CD4-positive, alpha-beta memory T cell (primary cell): Measurements from ENCODE around the gene NME8. TPM values are rescaled to one million over a fixed set of nuclear protein-coding genes. Genes with fewer than 3 reads are reported as not detected.
A peak's percentile ranks its signal among the peaks of the same experiment; 100 is the strongest.

Experiments used
- CTCF ChIA-PET: fragments of 350-600 bp; sonication (Branson Sonifier 250); formaldehyde crosslinking; loops from one replicate; lab custom pipeline; 2021; ENCODE audit warnings: inconsistent platforms; ENCODE audit not compliant: partially characterized antibody; lab: Charles Lee
- POLR2A ChIA-PET: fragments of 350-600 bp; sonication (Branson Sonifier 250); formaldehyde crosslinking; loops from one replicate; lab custom pipeline; 2021; ENCODE audit not compliant: partially characterized antibody; lab: Charles Lee
- DNase-seq, 5 donors: peaks; one replicate each; pipeline versions ENCODE4 v3.0.0 to v3.0.0-alpha.2; 2020 to 2022; ENCODE audit warnings: mixed read lengths in 1 of 5
- H3K27ac ChIP-seq: one replicate; pipeline ENCODE4 v1.7.0; 2013; ENCODE audit warnings: low read depth, low read length
- H3K27me3 ChIP-seq: 2 replicates; pipeline ENCODE4 v1.7.0; 2013; ENCODE audit warnings: mild to moderate bottlenecking, low read length, moderate library complexity; ENCODE audit not compliant: insufficient read depth
- H3K36me3 ChIP-seq: 2 replicates; pipeline ENCODE4 v1.7.0; 2013; ENCODE audit warnings: mild to moderate bottlenecking, low read length, moderate library complexity; ENCODE audit not compliant: insufficient read depth
- H3K4me1 ChIP-seq: 2 replicates; pipeline ENCODE4 v1.7.0; 2013; ENCODE audit warnings: mild to moderate bottlenecking, low read length, moderate library complexity; ENCODE audit not compliant: insufficient read depth
- H3K4me3 ChIP-seq, 2 donors: one replicate each; pipeline ENCODE4 v1.7.0; 2013; ENCODE audit warnings: low read length in 2 of 2, mild to moderate bottlenecking in 1 of 2
- H3K9me3 ChIP-seq, 2 donors: one replicate each; pipeline ENCODE4 v1.7.0; 2013; ENCODE audit warnings: low read length in 2 of 2, control low read depth in 1 of 2; ENCODE audit not compliant: control insufficient read depth in 1 of 2
- H3K27ac Mint-ChIP-seq, 7 donors: one replicate each; pipeline ENCODE4 v1.8.0; 2020 to 2021; ENCODE audit warnings: mixed read lengths in 7 of 7, mild to moderate bottlenecking in 6 of 7, inconsistent platforms in 3 of 7, moderate library complexity in 3 of 7
- H3K27me3 Mint-ChIP-seq, 2 donors: one replicate each; pipeline ENCODE4 v1.8.0; 2020 to 2021; ENCODE audit warnings: mixed read lengths in 2 of 2
- H3K36me3 Mint-ChIP-seq, 2 donors: one replicate each; pipeline ENCODE4 v1.8.0; 2020 to 2021; ENCODE audit warnings: mixed read lengths in 2 of 2, inconsistent platforms in 1 of 2, mild to moderate bottlenecking in 1 of 2
- H3K4me1 Mint-ChIP-seq, 4 donors: one replicate each; pipeline ENCODE4 v1.8.0; 2020 to 2021; ENCODE audit warnings: mixed read lengths in 4 of 4, mild to moderate bottlenecking in 1 of 4
- H3K4me3 Mint-ChIP-seq, 8 donors: one replicate each; pipeline ENCODE4 v1.8.0; 2020 to 2021; ENCODE audit warnings: mixed read lengths in 8 of 8, mild to moderate bottlenecking in 7 of 8, moderate library complexity in 6 of 8, inconsistent platforms in 3 of 8
- H3K9me3 Mint-ChIP-seq, 8 donors: one replicate each; pipeline ENCODE4 v1.8.0; 2020 to 2021; ENCODE audit warnings: mixed read lengths in 8 of 8, mild to moderate bottlenecking in 5 of 8, inconsistent platforms in 3 of 8, moderate library complexity in 1 of 8
- intact Hi-C: fragments of 100-400 bp; cut with micrococcal nuclease; formaldehyde crosslinking; loops from one replicate; pipeline ENCODE4 v1.15.1; 2023
- polyA plus RNA-seq, 2 donors: library from polyadenylated mRNA; unstranded; fragments of 300-500 nt; fragmentation: Illumina TruSeq; gene quantifications; one replicate each; pipeline ENCODE4 v1.2.3, GENCODE V29; 2021
- total RNA-seq, 2 experiments: library from RNA; stranded (reverse); gene quantifications; one replicate each; pipeline ENCODE4 v1.2.3, GENCODE V29; 2021

Gene NME8
- total and polyA plus RNA-seq, 4 experiments from 2014 or later, result not detected

- no peak overlapping the region for H3K27ac Mint-ChIP-seq
- Histone ChIP-seq H3K27ac (no peak overlapping the region), H3K9me3 (no peaks in the 10 kb centered on the region), H3K4me1 (no peaks in the 10 kb centered on the region), H3K36me3 (no peaks in the 10 kb centered on the region), H3K27me3 (no peaks in the 10 kb centered on the region), H3K4me3 (no peak overlapping the region)
- H3K9me3 Mint-ChIP-seq, result peaks cover 0 to 4% (median 0%) of the 10 kb centered on the region in 8 donors
- ChIA-PET CTCF (no interaction called here), POLR2A (no interaction called here)
- intact Hi-C loops, result no loop called here
- H3K4me3 Mint-ChIP-seq, result no peak overlapping the region
- H3K27me3 Mint-ChIP-seq, result peaks cover 7 to 8% of the 10 kb centered on the region in 2 donors
- H3K4me1 Mint-ChIP-seq, result no peaks in the 10 kb centered on the region
- H3K36me3 Mint-ChIP-seq, result no peaks in the 10 kb centered on the region
- DNase-seq, result no peak
These were observed 51.4 kb downstream of the NME8 start for GRCh38 chr7:37899712-37900247.

- ChIA-PET POLR2A (no interaction called here), CTCF (interaction anchor here (0.7 to 2.4 kb wide), 3 partner anchors 156 to 434 kb away, joined by 3 to 5 read pairs (median 3); no protein-coding TSS in a partner anchor)
- no peaks in the 10 kb centered on the region for H3K4me1 ChIP-seq
- DNase-seq, result no peak
- Mint-ChIP-seq H3K27me3 (peaks cover 6 to 9% of the 10 kb centered on the region in 2 donors), H3K36me3 (no peaks in the 10 kb centered on the region), H3K9me3 (peaks cover 0 to 4% (median 0%) of the 10 kb centered on the region in 8 donors), H3K27ac (no peak overlapping the region), H3K4me1 (no peaks in the 10 kb centered on the region), H3K4me3 (no peak overlapping the region)
- intact Hi-C loops, result no loop called here
- no peaks in the 10 kb centered on the region for H3K36me3 ChIP-seq
- H3K4me3 ChIP-seq, result no peak overlapping the region
- H3K9me3 ChIP-seq, result no peaks in the 10 kb centered on the region
- no peaks in the 10 kb centered on the region for H3K27me3 ChIP-seq
- no peak overlapping the region for H3K27ac ChIP-seq
These were observed 52.9 kb downstream of the NME8 start for GRCh38 chr7:37901236-37901827.

- CTCF ChIA-PET, result interaction anchor here (0.7 to 2.4 kb wide), 3 partner anchors 156 to 433 kb away, joined by 3 to 5 read pairs (median 3); no protein-coding TSS in a partner anchor
- Histone ChIP-seq H3K4me3 (no peak overlapping the region), H3K27ac (no peak overlapping the region), H3K36me3 (no peaks in the 10 kb centered on the region), H3K9me3 (no peaks in the 10 kb centered on the region), H3K27me3 (no peaks in the 10 kb centered on the region), H3K4me1 (no peaks in the 10 kb centered on the region)
- POLR2A ChIA-PET, result no interaction called here
- Mint-ChIP-seq H3K27ac (no peak overlapping the region), H3K27me3 (peaks cover 6 to 9% of the 10 kb centered on the region in 2 donors), H3K36me3 (no peaks in the 10 kb centered on the region), H3K4me3 (no peak overlapping the region), H3K9me3 (peaks cover 0 to 4% (median 0%) of the 10 kb centered on the region in 8 donors), H3K4me1 (no peaks in the 10 kb centered on the region)
- DNase-seq, result no peak
- intact Hi-C loops, result no loop called here
These were observed 53.6 kb downstream of the NME8 start for GRCh38 chr7:37901890-37902524.

- Histone ChIP-seq H3K4me3 (no peak overlapping the region), H3K9me3 (no peaks in the 10 kb centered on the region), H3K27ac (no peak overlapping the region), H3K36me3 (no peaks in the 10 kb centered on the region), H3K27me3 (no peaks in the 10 kb centered on the region), H3K4me1 (no peaks in the 10 kb centered on the region)
- H3K4me1 Mint-ChIP-seq, result no peaks in the 10 kb centered on the region
- peaks cover 5 to 17% of the 10 kb centered on the region in 2 donors for H3K27me3 Mint-ChIP-seq
- no peaks in the 10 kb centered on the region for H3K9me3 Mint-ChIP-seq
- POLR2A ChIA-PET, result no interaction called here
- no peak for DNase-seq
- no peak overlapping the region for H3K27ac Mint-ChIP-seq
- no peaks in the 10 kb centered on the region for H3K36me3 Mint-ChIP-seq
- CTCF ChIA-PET, result no interaction called here
- H3K4me3 Mint-ChIP-seq, result no peak overlapping the region
- intact Hi-C loops, result no loop called here
These were observed 59.9 kb downstream of the NME8 start for GRCh38 chr7:37908221-37908788.

GRCh38 chr7:37912756-37913155, 64.4 kb downstream of the NME8 start:
- no peak for DNase-seq
- Histone ChIP-seq H3K4me3 (no peak overlapping the region), H3K4me1 (peaks cover 8% of the 10 kb centered on the region), H3K27ac (no peak overlapping the region), H3K27me3 (peaks cover 4% of the 10 kb centered on the region), H3K36me3 (no peaks in the 10 kb centered on the region), H3K9me3 (no peaks in the 10 kb centered on the region)
- H3K27me3 Mint-ChIP-seq, result peaks cover 24% of the 10 kb centered on the region in 2 donors
- H3K4me3 Mint-ChIP-seq, result no peak overlapping the region
- no peak overlapping the region for H3K27ac Mint-ChIP-seq
- no peaks in the 10 kb centered on the region for H3K36me3 Mint-ChIP-seq
- intact Hi-C loops, result no loop called here
- CTCF ChIA-PET, result no interaction called here
- POLR2A ChIA-PET, result no interaction called here
- H3K4me1 Mint-ChIP-seq, result peaks cover 5 to 13% (median 6%) of the 10 kb centered on the region in 4 donors
- no peaks in the 10 kb centered on the region for H3K9me3 Mint-ChIP-seq

- no peaks in the 10 kb centered on the region for H3K36me3 Mint-ChIP-seq
- H3K27ac Mint-ChIP-seq, result no peak overlapping the region
- ChIA-PET POLR2A (no interaction called here), CTCF (no interaction called here)
- Histone ChIP-seq H3K4me3 (no peak overlapping the region), H3K36me3 (no peaks in the 10 kb centered on the region), H3K27me3 (peaks cover 10% of the 10 kb centered on the region), H3K27ac (no peak overlapping the region), H3K9me3 (no peaks in the 10 kb centered on the region), H3K4me1 (peaks cover 8% of the 10 kb centered on the region)
- H3K9me3 Mint-ChIP-seq, result peaks cover 0 to 4% (median 0%) of the 10 kb centered on the region in 8 donors
- H3K4me1 Mint-ChIP-seq, result peaks cover 7 to 17% (median 10%) of the 10 kb centered on the region in 4 donors
- H3K4me3 Mint-ChIP-seq, result no peak overlapping the region
- no peak for DNase-seq
- peaks cover 43% of the 10 kb centered on the region in 2 donors for H3K27me3 Mint-ChIP-seq
- intact Hi-C loops, result no loop called here
These were observed 67.0 kb downstream of the NME8 start for GRCh38 chr7:37915438-37915837.

- H3K27ac ChIP-seq, result no peak overlapping the region
- H3K4me3 Mint-ChIP-seq, result peak overlapping the region in 2 of 8 donors; percentile 13 to 43
- no peaks in the 10 kb centered on the region for H3K36me3 ChIP-seq
- H3K27ac Mint-ChIP-seq, result no peak overlapping the region
- peaks cover 10% of the 10 kb centered on the region for H3K27me3 ChIP-seq
- peaks cover 0 to 4% (median 0%) of the 10 kb centered on the region in 8 donors for H3K9me3 Mint-ChIP-seq
- peaks cover 8 to 19% (median 11%) of the 10 kb centered on the region in 4 donors for H3K4me1 Mint-ChIP-seq
- H3K4me1 ChIP-seq, result peaks cover 8% of the 10 kb centered on the region
- H3K36me3 Mint-ChIP-seq, result no peaks in the 10 kb centered on the region
- H3K4me3 ChIP-seq, result no peak overlapping the region
- peaks cover 42 to 44% of the 10 kb centered on the region in 2 donors for H3K27me3 Mint-ChIP-seq
- DNase-seq, result no peak
- CTCF ChIA-PET, result no interaction called here
- POLR2A ChIA-PET, result no interaction called here
- H3K9me3 ChIP-seq, result no peaks in the 10 kb centered on the region
- intact Hi-C loops, result no loop called here
These were observed 67.7 kb downstream of the NME8 start for GRCh38 chr7:37916017-37916672.
